H9 (cell line): Measurements from ENCODE around the gene PGA3. TPM values are rescaled to one million over a fixed set of nuclear protein-coding genes. Genes with fewer than 3 reads are reported as not detected.
"Not testable (repeated sequence)": the region's sequence is repeated elsewhere in the genome, so short reads cannot be mapped to it uniquely, and the experiment has no call there.

Experiments
- DNase-seq: peaks from one replicate; pipeline ENCODE4 v3.0.0-alpha.2; 2017
- H2AFZ ChIP-seq: one replicate; pipeline ENCODE4 v1.6.1; 2013; ENCODE audit warnings: mild to moderate bottlenecking, low read length, control low read depth, moderate library complexity
- H2AK5ac ChIP-seq: 2 replicates; pipeline ENCODE4 v1.6.1; 2013; ENCODE audit warnings: low read length, control low read depth, mixed read lengths; ENCODE audit not compliant: insufficient read length
- H2BK120ac ChIP-seq: one replicate; pipeline ENCODE4 v1.6.1; 2013; ENCODE audit warnings: low read depth, mild to moderate bottlenecking, low read length, control low read depth, inconsistent platforms; ENCODE audit not compliant: poor library complexity, severe bottlenecking
- H2BK12ac ChIP-seq: 2 replicates; pipeline ENCODE4 v1.6.1; 2013; ENCODE audit warnings: low read length, control low read depth, mixed read lengths, low read depth; ENCODE audit not compliant: insufficient read length
- H2BK15ac ChIP-seq: 2 replicates; pipeline ENCODE4 v1.6.1; 2013; ENCODE audit warnings: low read depth, low read length, control low read depth
- H2BK20ac ChIP-seq: one replicate; pipeline ENCODE4 v1.6.1; 2013; ENCODE audit warnings: low read depth, mild to moderate bottlenecking, low read length, control low read depth, inconsistent platforms; ENCODE audit not compliant: poor library complexity, severe bottlenecking
- H2BK5ac ChIP-seq: 2 replicates; pipeline ENCODE4 v1.6.1; 2013; ENCODE audit warnings: low read length, control low read depth, mixed read lengths; ENCODE audit not compliant: insufficient read length
- H3K14ac ChIP-seq: 2 replicates; pipeline ENCODE4 v1.6.1; 2013; ENCODE audit warnings: low read length, control low read depth; ENCODE audit not compliant: insufficient read depth
- H3K18ac ChIP-seq: 2 replicates; pipeline ENCODE4 v1.6.1; 2013; ENCODE audit warnings: low read depth, mild to moderate bottlenecking, mixed read lengths, low read length, control low read depth; ENCODE audit not compliant: insufficient read length
- H3K23ac ChIP-seq: 2 replicates; pipeline ENCODE4 v1.6.1; 2013; ENCODE audit warnings: low read length, control low read depth, mixed read lengths, low read depth; ENCODE audit not compliant: insufficient read length
- H3K23me2 ChIP-seq: 2 replicates; pipeline ENCODE4 v1.6.1; 2013; ENCODE audit warnings: low read depth, mild to moderate bottlenecking, mixed read lengths, low read length, control low read depth; ENCODE audit not compliant: insufficient read length, poor library complexity, severe bottlenecking
- H3K27ac ChIP-seq: 2 replicates; pipeline ENCODE4 v1.5.1; 2013; ENCODE audit warnings: low read length, control low read depth, mixed read lengths, low read depth; ENCODE audit not compliant: insufficient read length
- H3K27me3 ChIP-seq: 2 replicates; pipeline ENCODE4 v1.6.1; 2013; ENCODE audit warnings: low read length, control low read depth, inconsistent platforms; ENCODE audit not compliant: insufficient read depth
- H3K4ac ChIP-seq: 2 replicates; pipeline ENCODE4 v1.6.1; 2013; ENCODE audit warnings: low read depth, mild to moderate bottlenecking, control low read depth, inconsistent platforms, low read length, moderate library complexity
- H3K4me1 ChIP-seq: 2 replicates; pipeline ENCODE4 v1.6.1; 2013; ENCODE audit warnings: low read length, control low read depth, inconsistent platforms; ENCODE audit not compliant: insufficient read depth
- H3K4me2 ChIP-seq: 2 replicates; pipeline ENCODE4 v1.6.1; 2013; ENCODE audit warnings: low read length, control low read depth, mixed read lengths; ENCODE audit not compliant: insufficient read length, insufficient read depth
- H3K56ac ChIP-seq: 2 replicates; pipeline ENCODE4 v1.6.1; 2013; ENCODE audit warnings: low read depth, mild to moderate bottlenecking, mixed read lengths, low read length, control low read depth; ENCODE audit not compliant: insufficient read length
- H3K79me1 ChIP-seq: 2 replicates; pipeline ENCODE4 v1.6.1; 2013; ENCODE audit warnings: low read depth, mild to moderate bottlenecking, moderate library complexity, low read length, control low read depth, inconsistent platforms; ENCODE audit not compliant: insufficient read depth, poor library complexity, severe bottlenecking
- H3K79me2 ChIP-seq: 2 replicates; pipeline ENCODE4 v1.6.1; 2013; ENCODE audit warnings: low read length, control low read depth, inconsistent platforms; ENCODE audit not compliant: insufficient read depth
- H3K9ac ChIP-seq: 2 replicates; pipeline ENCODE4 v1.6.1; 2013; ENCODE audit warnings: low read length, control low read depth, mixed read lengths; ENCODE audit not compliant: insufficient read length; ENCODE audit errors: extremely low read depth
- H3K9me3 ChIP-seq: one replicate; pipeline ENCODE4 v1.6.1; 2013; ENCODE audit warnings: low read depth, low read length, inconsistent platforms; ENCODE audit not compliant: control insufficient read depth
- H3T11ph ChIP-seq: one replicate; pipeline ENCODE4 v1.6.1; 2013; ENCODE audit warnings: mild to moderate bottlenecking, low read length, control low read depth, inconsistent platforms
- H4K20me1 ChIP-seq: one replicate; pipeline ENCODE4 v1.6.1; 2013; ENCODE audit not compliant: control insufficient read depth, insufficient read length, insufficient read depth
- H4K5ac ChIP-seq: 2 replicates; pipeline ENCODE4 v1.6.1; 2013; ENCODE audit warnings: low read depth, mild to moderate bottlenecking, mixed read lengths, low read length, control low read depth; ENCODE audit not compliant: insufficient read length
- H4K8ac ChIP-seq: replicated peaks from 2 replicates; pipeline ENCODE4 v1.6.1; 2013; ENCODE audit warnings: low read length, control low read depth, mixed read lengths, low read depth; ENCODE audit not compliant: insufficient read length
- H4K91ac ChIP-seq: 2 replicates; pipeline ENCODE4 v1.6.1; 2013; ENCODE audit warnings: low read depth, mild to moderate bottlenecking, moderate library complexity, mixed read lengths, low read length, control low read depth; ENCODE audit not compliant: insufficient read length
- H3K27ac Mint-ChIP-seq, 3 experiments: 2 replicates in 2 of 3; 3 replicates in 1 of 3; pipeline ENCODE4 v1.8.0; 2020 to 2021; ENCODE audit warnings: mixed read lengths in 3 of 3, mild to moderate bottlenecking in 1 of 3, moderate library complexity in 1 of 3
- H3K27me3 Mint-ChIP-seq: 2 replicates; pipeline ENCODE4 v1.8.0; 2021; ENCODE audit warnings: low read depth, mild to moderate bottlenecking, moderate library complexity, mixed read lengths
- H3K36me3 Mint-ChIP-seq, 3 experiments: 2 replicates in 2 of 3; 3 replicates in 1 of 3; pipeline ENCODE4 v1.8.0; 2020 to 2021; ENCODE audit warnings: low read depth in 3 of 3, mixed read lengths in 3 of 3; ENCODE audit not compliant: insufficient read depth in 1 of 3
- H3K4me1 Mint-ChIP-seq, 2 experiments: 2 replicates each; pipeline ENCODE4 v1.8.0; 2020; ENCODE audit warnings: mixed read lengths in 2 of 2
- H3K4me3 Mint-ChIP-seq, 2 experiments: 2 replicates in 1 of 2; 3 replicates in 1 of 2; pipeline ENCODE4 v1.8.0; 2020 to 2021; ENCODE audit warnings: mild to moderate bottlenecking in 2 of 2, mixed read lengths in 2 of 2, moderate library complexity in 1 of 2
- H3K9me3 Mint-ChIP-seq, 2 experiments: 2 replicates in 1 of 2; 3 replicates in 1 of 2; pipeline ENCODE4 v1.8.0; 2020; ENCODE audit warnings: mild to moderate bottlenecking in 2 of 2, mixed read lengths in 2 of 2, moderate library complexity in 1 of 2
- WGBS: extraction: QIAGEN DNeasy Blood & Tissue Kit; methylation state at CpG from one replicate; pipeline ENCODE4 v1.1.7; 2013; ENCODE audit warnings: missing lambda C conversion rate, low lambda C conversion rate, mixed read lengths; ENCODE audit not compliant: insufficient read length; ENCODE audit errors: extremely low coverage; 5-methylcytosine and 5-hydroxymethylcytosine counted together
- total RNA-seq: library from RNA; stranded (reverse); gene quantifications from 2 replicates; pipeline ENCODE4 v1.2.1, GENCODE V29; 2021
- TF ChIP-seq, protein P1 (sequence below): fragments of 200-600 bp; sonication (generic); conservative IDR thresholded peaks from 3 replicates; pipeline ENCODE4 v1.8.0; 2021; ENCODE audit warnings: antibody characterized with exemption, mild to moderate bottlenecking

The PGA3 gene
- total RNA-seq, 1 experiment from 2014 or later: not detected

GRCh38 chr11:61201476-61201875 is 1.8 kb upstream of the PGA3 start:
- Mint-ChIP-seq H3K4me3 (no peak overlapping the region), H3K27me3 (peaks cover 9% of the 10 kb centered on the region), H3K27ac (no peak overlapping the region), H3K36me3 (no peaks in the 10 kb centered on the region; a peak in 1 of 7 replicates), H3K4me1 (peaks cover 3 to 15% of the 10 kb centered on the region in 2 experiments), H3K9me3 (peaks cover 5% of the 10 kb centered on the region in 2 experiments; a peak in 2 of 5 replicates)
- H3K9ac ChIP-seq: no peak overlapping the region
- H2BK5ac ChIP-seq: no peak overlapping the region
- no peak overlapping the region for H3K14ac ChIP-seq
- H3K4me2 ChIP-seq: no peak overlapping the region
- no CpG with 5 or more reads among the region's 14 CpGs for WGBS
- no peak overlapping the region for H2BK120ac ChIP-seq
- no peak overlapping the region for H3K23ac ChIP-seq
- no peaks in the 10 kb centered on the region for H3K27me3 ChIP-seq
- no peaks in the 10 kb centered on the region for H4K20me1 ChIP-seq
- H3K4ac ChIP-seq: no peak overlapping the region
- no peak overlapping the region for H2BK12ac ChIP-seq
- no peak overlapping the region for H2AFZ ChIP-seq
- no peaks in the 10 kb centered on the region for H3K79me2 ChIP-seq
- H4K91ac ChIP-seq: no peak overlapping the region
- H3K18ac ChIP-seq: no peak overlapping the region
- no peak overlapping the region for H3K27ac ChIP-seq
- TF ChIP-seq, protein P1, sequence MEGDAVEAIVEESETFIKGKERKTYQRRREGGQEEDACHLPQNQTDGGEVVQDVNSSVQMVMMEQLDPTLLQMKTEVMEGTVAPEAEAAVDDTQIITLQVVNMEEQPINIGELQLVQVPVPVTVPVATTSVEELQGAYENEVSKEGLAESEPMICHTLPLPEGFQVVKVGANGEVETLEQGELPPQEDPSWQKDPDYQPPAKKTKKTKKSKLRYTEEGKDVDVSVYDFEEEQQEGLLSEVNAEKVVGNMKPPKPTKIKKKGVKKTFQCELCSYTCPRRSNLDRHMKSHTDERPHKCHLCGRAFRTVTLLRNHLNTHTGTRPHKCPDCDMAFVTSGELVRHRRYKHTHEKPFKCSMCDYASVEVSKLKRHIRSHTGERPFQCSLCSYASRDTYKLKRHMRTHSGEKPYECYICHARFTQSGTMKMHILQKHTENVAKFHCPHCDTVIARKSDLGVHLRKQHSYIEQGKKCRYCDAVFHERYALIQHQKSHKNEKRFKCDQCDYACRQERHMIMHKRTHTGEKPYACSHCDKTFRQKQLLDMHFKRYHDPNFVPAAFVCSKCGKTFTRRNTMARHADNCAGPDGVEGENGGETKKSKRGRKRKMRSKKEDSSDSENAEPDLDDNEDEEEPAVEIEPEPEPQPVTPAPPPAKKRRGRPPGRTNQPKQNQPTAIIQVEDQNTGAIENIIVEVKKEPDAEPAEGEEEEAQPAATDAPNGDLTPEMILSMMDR: no peak
- DNase-seq: no peak
- no peaks in the 10 kb centered on the region for H3K79me1 ChIP-seq
- no peaks in the 10 kb centered on the region for H3K23me2 ChIP-seq
- no peak overlapping the region for H2BK15ac ChIP-seq
- no peak overlapping the region for H2AK5ac ChIP-seq
- H4K8ac ChIP-seq: no peak overlapping the region
- no peaks in the 10 kb centered on the region for H3K9me3 ChIP-seq
- no peak overlapping the region for H3T11ph ChIP-seq
- no peak overlapping the region for H4K5ac ChIP-seq
- no peak overlapping the region for H2BK20ac ChIP-seq
- no peaks in the 10 kb centered on the region for H3K4me1 ChIP-seq
- no peak overlapping the region for H3K56ac ChIP-seq

DNA sequence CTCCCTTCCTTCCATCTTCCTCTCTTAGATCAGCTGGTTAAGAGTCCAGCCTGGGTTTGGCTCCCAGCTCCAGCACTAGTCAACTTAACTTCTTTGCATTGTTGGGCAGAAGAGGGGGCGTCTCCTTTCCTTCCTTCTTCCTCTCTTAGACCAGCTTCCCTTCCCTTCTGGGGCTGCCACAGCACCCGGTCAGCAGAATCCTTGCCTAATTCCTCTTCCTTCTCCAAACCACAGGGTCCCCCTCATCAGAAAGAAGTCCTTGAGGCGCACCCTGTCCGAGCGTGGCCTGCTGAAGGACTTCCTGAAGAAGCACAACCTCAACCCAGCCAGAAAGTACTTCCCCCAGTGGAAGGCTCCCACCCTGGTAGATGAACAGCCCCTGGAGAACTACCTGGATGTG is 558 bp downstream of the PGA3 start:
- no CpG with 5 or more reads among the region's 5 CpGs for WGBS
- not testable (repeated sequence) for H3K4ac ChIP-seq, H3T11ph ChIP-seq, H3K4me1 ChIP-seq, H4K5ac ChIP-seq, H3K23me2 ChIP-seq, DNase-seq, H3K27ac ChIP-seq, H3K79me2 ChIP-seq, H3K27ac Mint-ChIP-seq, H4K20me1 ChIP-seq, H3K9me3 Mint-ChIP-seq, H2BK12ac ChIP-seq, H2AK5ac ChIP-seq, H3K27me3 Mint-ChIP-seq, H3K27me3 ChIP-seq, H3K18ac ChIP-seq, H3K9ac ChIP-seq, H4K8ac ChIP-seq, H3K56ac ChIP-seq, H3K79me1 ChIP-seq, H3K4me3 Mint-ChIP-seq, H3K9me3 ChIP-seq, H3K23ac ChIP-seq, H3K36me3 Mint-ChIP-seq, H2AFZ ChIP-seq, H2BK120ac ChIP-seq, H2BK15ac ChIP-seq, H4K91ac ChIP-seq, H3K14ac ChIP-seq, H3K4me2 ChIP-seq, H2BK20ac ChIP-seq, H2BK5ac ChIP-seq
- H3K4me1 Mint-ChIP-seq: peaks cover 3 to 15% of the 10 kb centered on the region in 2 experiments
